LNCAP (cell line): ENCODE results near the gene SLC27A5.

Experiments used
- TF ChIP-seq, protein P1 (sequence below): fragments of 450-650 bp; IDR thresholded peaks from 2 replicates; pipeline ENCODE4 v1.5.1; 2017; ENCODE audit warnings: mild to moderate bottlenecking

The SLC27A5 gene

DNA sequence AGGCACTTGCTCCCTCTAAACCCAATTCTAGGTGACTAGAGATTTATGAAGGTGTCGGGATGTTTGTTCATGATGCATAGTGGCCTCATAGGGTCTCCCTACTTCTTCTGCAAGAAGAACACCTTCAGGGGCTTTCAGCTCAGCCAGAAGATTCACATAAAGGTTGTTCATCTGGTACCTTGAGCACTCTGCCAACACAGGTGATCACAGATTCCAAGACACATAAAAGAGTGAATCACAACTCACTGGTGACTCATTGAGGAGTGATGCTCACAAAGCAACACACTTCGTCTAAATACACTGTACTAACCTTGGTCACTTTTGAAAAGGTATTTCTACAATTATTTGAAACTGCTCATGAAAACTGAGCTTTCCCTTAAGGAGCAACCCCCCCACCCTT, 51.8 kb downstream of the SLC27A5 start:
- TF ChIP-seq, protein P1, sequence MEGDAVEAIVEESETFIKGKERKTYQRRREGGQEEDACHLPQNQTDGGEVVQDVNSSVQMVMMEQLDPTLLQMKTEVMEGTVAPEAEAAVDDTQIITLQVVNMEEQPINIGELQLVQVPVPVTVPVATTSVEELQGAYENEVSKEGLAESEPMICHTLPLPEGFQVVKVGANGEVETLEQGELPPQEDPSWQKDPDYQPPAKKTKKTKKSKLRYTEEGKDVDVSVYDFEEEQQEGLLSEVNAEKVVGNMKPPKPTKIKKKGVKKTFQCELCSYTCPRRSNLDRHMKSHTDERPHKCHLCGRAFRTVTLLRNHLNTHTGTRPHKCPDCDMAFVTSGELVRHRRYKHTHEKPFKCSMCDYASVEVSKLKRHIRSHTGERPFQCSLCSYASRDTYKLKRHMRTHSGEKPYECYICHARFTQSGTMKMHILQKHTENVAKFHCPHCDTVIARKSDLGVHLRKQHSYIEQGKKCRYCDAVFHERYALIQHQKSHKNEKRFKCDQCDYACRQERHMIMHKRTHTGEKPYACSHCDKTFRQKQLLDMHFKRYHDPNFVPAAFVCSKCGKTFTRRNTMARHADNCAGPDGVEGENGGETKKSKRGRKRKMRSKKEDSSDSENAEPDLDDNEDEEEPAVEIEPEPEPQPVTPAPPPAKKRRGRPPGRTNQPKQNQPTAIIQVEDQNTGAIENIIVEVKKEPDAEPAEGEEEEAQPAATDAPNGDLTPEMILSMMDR: no peak

- TF ChIP-seq, protein P1: no peak
These were observed 55.7 kb downstream of the SLC27A5 start for GRCh38 chr19:58456111-58456510.

DNA sequence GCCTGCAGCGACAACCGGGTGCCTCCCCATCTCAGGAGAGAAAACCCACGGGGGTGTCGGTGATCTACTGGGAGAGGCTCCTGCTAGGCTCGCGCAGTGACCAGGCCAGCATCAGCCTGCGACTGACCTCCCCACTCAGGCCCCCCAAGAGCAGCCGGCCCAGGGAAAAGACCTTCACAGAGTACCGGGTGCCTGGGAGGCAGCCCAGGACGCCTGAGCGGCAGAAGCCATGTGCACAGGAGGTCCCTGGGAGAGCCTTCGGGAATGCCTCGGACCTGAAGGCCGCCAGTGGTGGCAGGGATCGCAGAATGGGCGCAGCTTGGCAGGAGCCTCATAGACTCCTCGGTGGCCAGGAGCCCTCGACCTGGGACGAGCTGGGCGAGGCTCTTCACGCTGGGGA, 56.5 kb downstream of the SLC27A5 start:
- TF ChIP-seq, protein P1: no peak

DNA sequence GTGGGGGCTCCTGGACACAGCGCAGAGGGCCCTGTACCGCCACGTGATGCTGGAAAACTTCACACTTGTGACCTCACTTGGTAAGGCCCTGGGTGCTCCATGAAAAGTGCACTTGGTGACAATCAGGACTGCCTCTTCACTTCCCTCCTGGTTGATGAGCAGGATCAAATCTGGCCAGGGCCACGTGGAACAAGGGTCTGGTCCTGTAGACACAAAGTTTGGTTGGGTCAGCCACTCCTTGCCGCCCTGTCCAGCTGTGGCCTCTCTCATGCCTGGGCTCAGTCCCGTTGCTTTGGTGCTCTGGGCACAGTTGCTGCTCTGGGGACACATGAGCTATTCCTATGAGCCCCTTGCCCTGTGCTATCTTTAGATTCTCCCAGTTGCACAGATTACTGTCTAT, 58.0 kb downstream of the SLC27A5 start:
- TF ChIP-seq, protein P1: no peak

- TF ChIP-seq, protein P1: no peak
These were observed 60.3 kb downstream of the SLC27A5 start, which contains the start of gene ZNF324B for GRCh38 chr19:58451358-58452101. ZNF324B (plus strand) TSS chr19:58451622; CDS start chr19:58453702, 2,080 bp downstream.

DNA sequence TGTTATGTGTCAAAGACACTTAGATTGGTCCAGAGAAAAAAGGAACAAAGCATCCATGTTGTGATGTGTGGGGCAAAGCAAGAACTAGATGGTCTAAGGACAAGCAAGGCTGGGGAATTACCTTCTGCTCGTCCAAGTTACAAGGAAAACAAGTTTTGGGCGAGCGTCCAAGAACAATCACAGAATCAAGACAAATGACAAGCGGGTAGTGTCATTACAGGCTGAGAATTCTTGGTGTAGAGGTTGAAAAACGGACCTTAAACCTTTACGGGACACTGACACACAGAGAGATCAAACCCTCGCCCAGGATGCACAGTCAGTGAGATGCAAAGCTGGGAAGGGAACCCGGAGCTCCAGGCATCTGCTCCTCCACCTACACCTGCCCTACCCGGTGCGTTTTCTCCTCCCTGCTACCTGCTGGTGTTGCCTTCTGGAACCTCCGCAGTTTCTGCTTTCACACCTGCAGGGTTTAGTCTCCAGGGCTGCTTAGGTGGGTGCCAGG, 60.9 kb downstream of the SLC27A5 start:
- TF ChIP-seq, protein P1: no peak
